K562 (cell line): ENCODE measurements around the gene NR2F2. TPM values are rescaled to one million over a fixed set of nuclear protein-coding genes. Genes with fewer than 3 reads are reported as not detected.

Experiments used
- CCNT2 ChIP-seq: IDR thresholded peaks from 2 replicates; pipeline ENCODE4 v1.6.1; 2011; ENCODE audit warnings: borderline replicate concordance, low read depth, mild to moderate bottlenecking, moderate library complexity, mixed read lengths, low read length; ENCODE audit not compliant: insufficient read length; ENCODE audit errors: extremely low read depth
- GABPB1 ChIP-seq: sonication (generic); formaldehyde crosslinking; IDR thresholded peaks from 2 replicates; pipeline ENCODE4 v1.8.0; 2022; ENCODE audit warnings: mild to moderate bottlenecking, missing genetic modification reagents
- HDAC8 ChIP-seq: fragments of 450-650 bp; IDR thresholded peaks from 2 replicates; pipeline ENCODE4 v1.6.1; 2016; ENCODE audit warnings: mild to moderate bottlenecking, missing genetic modification characterization, moderate library complexity, missing compliant biosample characterization
- HNRNPH1 ChIP-seq: fragments of 200-400 bp; formaldehyde crosslinking; optimal IDR thresholded peaks from 2 replicates; pipeline ENCODE3; 2017; ENCODE audit warnings: low read depth, mild to moderate bottlenecking, low read length, moderate library complexity
- KLF16 ChIP-seq: IDR thresholded peaks from 2 replicates; pipeline ENCODE4 v1.6.1; 2016; ENCODE audit warnings: antibody characterized with exemption
- MAFG ChIP-seq: fragments of 450-650 bp; conservative IDR thresholded peaks from 2 replicates; pipeline ENCODE4 v1.6.1; 2016; ENCODE audit warnings: missing genetic modification characterization, missing compliant biosample characterization
- MBD2 ChIP-seq: sonication (generic); IDR thresholded peaks from 2 replicates; pipeline ENCODE4 v1.6.1; 2016; ENCODE audit warnings: low read depth, borderline replicate concordance
- MXI1 ChIP-seq: IDR thresholded peaks from 2 replicates; pipeline ENCODE4 v1.6.1; 2011; ENCODE audit warnings: low read depth, mild to moderate bottlenecking, improper control_type of control experiment, low read length
- PHTF2 ChIP-seq: fragments of 250-450 bp; sonication (Bioruptor Pico); IDR thresholded peaks from 2 replicates; pipeline ENCODE4 v1.5.0; 2021; ENCODE audit warnings: mild to moderate bottlenecking
- RBM15 ChIP-seq: fragments of 200-400 bp; formaldehyde crosslinking; IDR thresholded peaks from 2 replicates; pipeline ENCODE4 v1.6.1; 2018; ENCODE audit warnings: mild to moderate bottlenecking, low read length, moderate library complexity; ENCODE audit not compliant: insufficient read depth
- ZNF174 ChIP-seq: fragments of 250-450 bp; sonication (Bioruptor Pico); IDR thresholded peaks from 2 replicates; pipeline ENCODE4 v1.4.0; 2020; ENCODE audit warnings: mild to moderate bottlenecking
- ZNF23 ChIP-seq: fragments of 250-450 bp; sonication (Bioruptor Pico); IDR thresholded peaks from 2 replicates; pipeline ENCODE4 v1.4.0; 2020; ENCODE audit warnings: mild to moderate bottlenecking
- ZNF41 ChIP-seq: fragments of 250-450 bp; sonication (Bioruptor Pico); conservative IDR thresholded peaks from 2 replicates; pipeline ENCODE4 v1.4.0; 2020; ENCODE audit warnings: mild to moderate bottlenecking
- ZNF507 ChIP-seq: conservative IDR thresholded peaks from 2 replicates; pipeline ENCODE4 v1.6.1; 2017; ENCODE audit warnings: missing genetic modification characterization, missing compliant biosample characterization
- polyA plus RNA-seq, 8 experiments: library from polyadenylated mRNA; depleted of rRNA in 4 of 8; stranded (reverse) in 5 of 8; unstranded in 3 of 8; fragments of >200 nt; fragmentation: Nextera tagmentation in 2 of 8; fragmentation: Illumina TruSeq in 1 of 8; extraction: Ambion mirVana in 2 of 8; extraction: Trizol in 1 of 8; gene quantifications; 2 replicates each; pipeline versions ENCODE4 v1.2.1 to v1.2.3, GENCODE V29; 2011 to 2014; ENCODE audit warnings: inconsistent platforms in 1 of 8, missing spikeins in 1 of 8
- total RNA-seq, 7 experiments: library from RNA; depleted of rRNA in 6 of 7; stranded (reverse); fragments of >200 nt in 6 of 7; fragmentation: Illumina TruSeq in 2 of 7; extraction: Trizol in 2 of 7; gene quantifications; 2 replicates each; pipeline versions ENCODE4 v1.2.1 to v1.2.3, GENCODE V29; 2011 to 2021; ENCODE audit warnings: low replicate concordance in 1 of 7
- TF ChIP-seq, protein P1 (sequence below): IDR thresholded peaks from 3 replicates; pipeline ENCODE4 v1.6.1; 2011; ENCODE audit warnings: borderline replicate concordance, mild to moderate bottlenecking, moderate library complexity; ENCODE audit not compliant: insufficient read length; ENCODE audit errors: extremely low read depth
- TF ChIP-seq, protein P2 (sequence below), 2 experiments: fragments of 450-650 bp; IDR thresholded peaks; 2 replicates each; pipeline ENCODE4 v1.6.1; 2018; ENCODE audit warnings: mild to moderate bottlenecking in 2 of 2, low read depth in 1 of 2; ENCODE audit not compliant: partially characterized antibody in 2 of 2
- TF ChIP-seq, protein P3 (sequence below): fragments of 450-650 bp; IDR thresholded peaks from 2 replicates; pipeline ENCODE4 v1.7.1; 2018; ENCODE audit warnings: mild to moderate bottlenecking, low read depth; ENCODE audit not compliant: partially characterized antibody

NR2F2 gene
- total and polyA plus RNA-seq, 9 of the 15 experiments (the other 6 are each of a cell fraction or from before 2014, with no cell fraction given): 6.0 to 51.8 (median 11.1) TPM

DNA sequence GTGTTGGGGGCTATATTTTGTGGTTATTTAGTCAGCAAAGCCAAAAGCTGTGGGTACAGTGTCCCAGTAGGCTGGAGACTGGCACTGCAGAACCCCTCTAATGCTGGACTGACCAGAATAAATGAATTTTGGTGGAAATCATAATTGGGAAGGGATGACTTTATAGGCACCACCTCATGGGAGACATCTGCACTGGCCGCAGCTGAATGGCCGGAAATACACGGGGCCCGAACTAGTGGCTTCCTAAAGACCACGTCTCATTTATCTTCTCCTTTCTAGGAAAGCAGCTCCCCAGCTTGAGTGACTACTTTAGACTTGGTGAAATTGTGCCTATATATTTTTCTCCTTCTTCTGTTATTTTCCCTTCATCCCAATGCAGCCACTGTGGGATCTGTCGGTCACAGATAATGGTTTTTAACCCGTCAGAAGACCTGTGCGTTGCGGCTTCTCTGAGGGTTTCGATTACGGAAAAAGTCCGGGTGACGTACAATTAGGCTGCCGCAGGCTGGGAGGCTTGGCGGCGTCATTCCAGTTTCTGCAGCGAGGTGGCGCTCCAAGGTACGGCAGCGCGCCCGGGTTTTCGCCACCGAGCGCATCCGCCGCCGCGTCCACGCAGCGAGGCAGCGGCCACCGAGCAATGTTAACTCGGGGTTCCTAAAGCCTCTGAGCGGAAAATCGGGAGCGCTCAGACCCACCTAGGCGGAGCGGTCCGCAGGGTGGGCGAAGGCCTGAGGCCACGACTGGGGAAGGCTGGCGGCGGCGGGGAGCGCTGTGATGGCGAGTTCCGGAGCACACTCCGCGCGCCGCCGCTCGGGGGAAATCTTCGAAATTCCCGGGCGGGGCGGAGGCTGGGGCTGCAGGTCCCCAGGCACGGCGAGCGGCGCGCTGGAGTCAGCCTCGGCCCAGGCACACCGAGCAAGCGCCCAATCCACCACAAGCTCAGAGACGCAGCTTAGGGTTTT lies 26.3 kb downstream of the NR2F2 start (continued):
- TF ChIP-seq, protein P1, sequence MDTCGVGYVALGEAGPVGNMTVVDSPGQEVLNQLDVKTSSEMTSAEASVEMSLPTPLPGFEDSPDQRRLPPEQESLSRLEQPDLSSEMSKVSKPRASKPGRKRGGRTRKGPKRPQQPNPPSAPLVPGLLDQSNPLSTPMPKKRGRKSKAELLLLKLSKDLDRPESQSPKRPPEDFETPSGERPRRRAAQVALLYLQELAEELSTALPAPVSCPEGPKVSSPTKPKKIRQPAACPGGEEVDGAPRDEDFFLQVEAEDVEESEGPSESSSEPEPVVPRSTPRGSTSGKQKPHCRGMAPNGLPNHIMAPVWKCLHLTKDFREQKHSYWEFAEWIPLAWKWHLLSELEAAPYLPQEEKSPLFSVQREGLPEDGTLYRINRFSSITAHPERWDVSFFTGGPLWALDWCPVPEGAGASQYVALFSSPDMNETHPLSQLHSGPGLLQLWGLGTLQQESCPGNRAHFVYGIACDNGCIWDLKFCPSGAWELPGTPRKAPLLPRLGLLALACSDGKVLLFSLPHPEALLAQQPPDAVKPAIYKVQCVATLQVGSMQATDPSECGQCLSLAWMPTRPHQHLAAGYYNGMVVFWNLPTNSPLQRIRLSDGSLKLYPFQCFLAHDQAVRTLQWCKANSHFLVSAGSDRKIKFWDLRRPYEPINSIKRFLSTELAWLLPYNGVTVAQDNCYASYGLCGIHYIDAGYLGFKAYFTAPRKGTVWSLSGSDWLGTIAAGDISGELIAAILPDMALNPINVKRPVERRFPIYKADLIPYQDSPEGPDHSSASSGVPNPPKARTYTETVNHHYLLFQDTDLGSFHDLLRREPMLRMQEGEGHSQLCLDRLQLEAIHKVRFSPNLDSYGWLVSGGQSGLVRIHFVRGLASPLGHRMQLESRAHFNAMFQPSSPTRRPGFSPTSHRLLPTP: no peak
- TF ChIP-seq ZNF41 (no peak), KLF16 (no peak), MXI1 (no peak), RBM15 (no peak), ZNF507 (no peak), PHTF2 (CRISPR knock-in tag) (no peak), MAFG (no peak), GABPB1 (CRISPR knock-in tag) (no peak; the same call in 1 of the 2 replicates), CCNT2 (peak; percentile 57), ZNF174 (CRISPR knock-in tag) (no peak), ZNF23 (no peak), HNRNPH1 (no peak), HDAC8 (0 out of 2 replicates have a peak, but pooled peaks have one; percentile 45), MBD2 (0 out of 2 replicates have a peak, but pooled peaks have one; percentile 28)
- TF ChIP-seq, protein P2, sequence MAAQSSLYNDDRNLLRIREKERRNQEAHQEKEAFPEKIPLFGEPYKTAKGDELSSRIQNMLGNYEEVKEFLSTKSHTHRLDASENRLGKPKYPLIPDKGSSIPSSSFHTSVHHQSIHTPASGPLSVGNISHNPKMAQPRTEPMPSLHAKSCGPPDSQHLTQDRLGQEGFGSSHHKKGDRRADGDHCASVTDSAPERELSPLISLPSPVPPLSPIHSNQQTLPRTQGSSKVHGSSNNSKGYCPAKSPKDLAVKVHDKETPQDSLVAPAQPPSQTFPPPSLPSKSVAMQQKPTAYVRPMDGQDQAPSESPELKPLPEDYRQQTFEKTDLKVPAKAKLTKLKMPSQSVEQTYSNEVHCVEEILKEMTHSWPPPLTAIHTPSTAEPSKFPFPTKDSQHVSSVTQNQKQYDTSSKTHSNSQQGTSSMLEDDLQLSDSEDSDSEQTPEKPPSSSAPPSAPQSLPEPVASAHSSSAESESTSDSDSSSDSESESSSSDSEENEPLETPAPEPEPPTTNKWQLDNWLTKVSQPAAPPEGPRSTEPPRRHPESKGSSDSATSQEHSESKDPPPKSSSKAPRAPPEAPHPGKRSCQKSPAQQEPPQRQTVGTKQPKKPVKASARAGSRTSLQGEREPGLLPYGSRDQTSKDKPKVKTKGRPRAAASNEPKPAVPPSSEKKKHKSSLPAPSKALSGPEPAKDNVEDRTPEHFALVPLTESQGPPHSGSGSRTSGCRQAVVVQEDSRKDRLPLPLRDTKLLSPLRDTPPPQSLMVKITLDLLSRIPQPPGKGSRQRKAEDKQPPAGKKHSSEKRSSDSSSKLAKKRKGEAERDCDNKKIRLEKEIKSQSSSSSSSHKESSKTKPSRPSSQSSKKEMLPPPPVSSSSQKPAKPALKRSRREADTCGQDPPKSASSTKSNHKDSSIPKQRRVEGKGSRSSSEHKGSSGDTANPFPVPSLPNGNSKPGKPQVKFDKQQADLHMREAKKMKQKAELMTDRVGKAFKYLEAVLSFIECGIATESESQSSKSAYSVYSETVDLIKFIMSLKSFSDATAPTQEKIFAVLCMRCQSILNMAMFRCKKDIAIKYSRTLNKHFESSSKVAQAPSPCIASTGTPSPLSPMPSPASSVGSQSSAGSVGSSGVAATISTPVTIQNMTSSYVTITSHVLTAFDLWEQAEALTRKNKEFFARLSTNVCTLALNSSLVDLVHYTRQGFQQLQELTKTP (IDR thresholded peaks at IDR 0.05; ENCODE audit: low read depth in 1 of 2, partially characterized antibody in 2 of 2): peak in 1 of 2 experiments; percentile 62
- TF ChIP-seq, protein P3, sequence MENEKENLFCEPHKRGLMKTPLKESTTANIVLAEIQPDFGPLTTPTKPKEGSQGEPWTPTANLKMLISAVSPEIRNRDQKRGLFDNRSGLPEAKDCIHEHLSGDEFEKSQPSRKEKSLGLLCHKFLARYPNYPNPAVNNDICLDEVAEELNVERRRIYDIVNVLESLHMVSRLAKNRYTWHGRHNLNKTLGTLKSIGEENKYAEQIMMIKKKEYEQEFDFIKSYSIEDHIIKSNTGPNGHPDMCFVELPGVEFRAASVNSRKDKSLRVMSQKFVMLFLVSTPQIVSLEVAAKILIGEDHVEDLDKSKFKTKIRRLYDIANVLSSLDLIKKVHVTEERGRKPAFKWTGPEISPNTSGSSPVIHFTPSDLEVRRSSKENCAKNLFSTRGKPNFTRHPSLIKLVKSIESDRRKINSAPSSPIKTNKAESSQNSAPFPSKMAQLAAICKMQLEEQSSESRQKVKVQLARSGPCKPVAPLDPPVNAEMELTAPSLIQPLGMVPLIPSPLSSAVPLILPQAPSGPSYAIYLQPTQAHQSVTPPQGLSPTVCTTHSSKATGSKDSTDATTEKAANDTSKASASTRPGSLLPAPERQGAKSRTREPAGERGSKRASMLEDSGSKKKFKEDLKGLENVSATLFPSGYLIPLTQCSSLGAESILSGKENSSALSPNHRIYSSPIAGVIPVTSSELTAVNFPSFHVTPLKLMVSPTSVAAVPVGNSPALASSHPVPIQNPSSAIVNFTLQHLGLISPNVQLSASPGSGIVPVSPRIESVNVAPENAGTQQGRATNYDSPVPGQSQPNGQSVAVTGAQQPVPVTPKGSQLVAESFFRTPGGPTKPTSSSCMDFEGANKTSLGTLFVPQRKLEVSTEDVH: no peak
